Lower lobe of right lung (tissue), 2 donors: ENCODE results near the gene RPP30. TPM values are rescaled to one million over a fixed set of nuclear protein-coding genes. Genes with fewer than 3 reads are reported as not detected.
"Not testable (repeated sequence)": the region's sequence is repeated elsewhere in the genome, so short reads cannot be mapped to it uniquely, and the experiment has no call there.

Experiments
- ATAC-seq, 2 donors: fragments of 200-7000 bp; cut with Tn5 transposase; one replicate each; pipeline ENCODE4 v1.9.1; 2020 to 2022; ENCODE audit warnings: mild to moderate bottlenecking in 2 of 2, moderate library complexity in 2 of 2
- DNase-seq: peaks from one replicate; pipeline ENCODE4 v3.0.0-alpha.2; 2020
- H3K27ac ChIP-seq: fragments of 200-600 bp; one replicate; pipeline ENCODE4 v1.8.0; 2022
- H3K27me3 ChIP-seq: fragments of 200-600 bp; one replicate; pipeline ENCODE4 v1.8.0; 2022; ENCODE audit warnings: low read depth
- H3K36me3 ChIP-seq: fragments of 200-600 bp; one replicate; pipeline ENCODE4 v1.8.0; 2022; ENCODE audit warnings: mild to moderate bottlenecking
- H3K4me1 ChIP-seq: fragments of 200-600 bp; one replicate; pipeline ENCODE4 v1.8.0; 2022
- H3K4me3 ChIP-seq: fragments of 200-600 bp; one replicate; pipeline ENCODE4 v1.8.0; 2022; ENCODE audit warnings: mild to moderate bottlenecking
- H3K9me3 ChIP-seq: fragments of 200-600 bp; one replicate; pipeline ENCODE4 v1.8.0; 2022
- intact Hi-C: fragments of 100-400 bp; cut with DNase I; formaldehyde crosslinking; loops from one replicate; pipeline ENCODE4 v1.11.0; 2022
- total RNA-seq: library from RNA; stranded (reverse); fragmentation: NEBNext Ultra II Directional; extraction: Animal tissue kit (Norgen Biotek cat#: 25700); gene quantifications from one replicate; pipeline ENCODE4 v1.2.1, GENCODE V29; 2021
- TF ChIP-seq, protein P1 (sequence below): fragments of 200-600 bp; IDR thresholded peaks from one replicate; pipeline ENCODE4 v1.8.0; 2022; ENCODE audit warnings: antibody characterized with exemption, mild to moderate bottlenecking
- donor health status: DM: no; HTN: yes; CAD: no; lungs with severe emphysema.

RPP30 gene
- total RNA-seq, 1 donor from 2014 or later = 28.2 TPM

DNA sequence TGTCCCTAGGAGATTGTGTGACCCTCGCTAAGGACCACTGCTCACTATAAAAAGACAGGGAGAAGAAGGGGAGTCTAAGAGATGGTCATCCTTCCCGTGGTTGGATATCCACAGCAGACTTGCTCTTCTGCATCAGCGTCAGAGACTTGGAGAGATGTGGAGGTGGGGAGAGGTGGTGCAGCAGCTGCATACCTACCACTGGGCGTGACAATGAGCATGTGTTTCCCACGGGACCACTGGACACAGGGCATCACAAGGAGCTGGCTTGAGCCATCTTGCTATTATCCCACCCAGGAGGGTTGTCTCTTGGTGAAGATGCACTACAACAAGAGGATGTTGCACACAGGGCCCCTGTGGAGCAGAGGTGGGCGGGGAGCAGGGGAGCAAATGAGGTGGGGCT, 67.9 kb downstream of the RPP30 start:
- Histone ChIP-seq H3K36me3 (no peaks in the 10 kb centered on the region), H3K4me3 (no peak overlapping the region), H3K9me3 (no peaks in the 10 kb centered on the region), H3K4me1 (peaks cover 7% of the 10 kb centered on the region), H3K27me3 (no peaks in the 10 kb centered on the region), H3K27ac (no peak overlapping the region)
- TF ChIP-seq, protein P1, sequence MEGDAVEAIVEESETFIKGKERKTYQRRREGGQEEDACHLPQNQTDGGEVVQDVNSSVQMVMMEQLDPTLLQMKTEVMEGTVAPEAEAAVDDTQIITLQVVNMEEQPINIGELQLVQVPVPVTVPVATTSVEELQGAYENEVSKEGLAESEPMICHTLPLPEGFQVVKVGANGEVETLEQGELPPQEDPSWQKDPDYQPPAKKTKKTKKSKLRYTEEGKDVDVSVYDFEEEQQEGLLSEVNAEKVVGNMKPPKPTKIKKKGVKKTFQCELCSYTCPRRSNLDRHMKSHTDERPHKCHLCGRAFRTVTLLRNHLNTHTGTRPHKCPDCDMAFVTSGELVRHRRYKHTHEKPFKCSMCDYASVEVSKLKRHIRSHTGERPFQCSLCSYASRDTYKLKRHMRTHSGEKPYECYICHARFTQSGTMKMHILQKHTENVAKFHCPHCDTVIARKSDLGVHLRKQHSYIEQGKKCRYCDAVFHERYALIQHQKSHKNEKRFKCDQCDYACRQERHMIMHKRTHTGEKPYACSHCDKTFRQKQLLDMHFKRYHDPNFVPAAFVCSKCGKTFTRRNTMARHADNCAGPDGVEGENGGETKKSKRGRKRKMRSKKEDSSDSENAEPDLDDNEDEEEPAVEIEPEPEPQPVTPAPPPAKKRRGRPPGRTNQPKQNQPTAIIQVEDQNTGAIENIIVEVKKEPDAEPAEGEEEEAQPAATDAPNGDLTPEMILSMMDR = no peak
- DNase-seq (no peak), ATAC-seq (no peak)
- intact Hi-C loops = no loop called here

DNA sequence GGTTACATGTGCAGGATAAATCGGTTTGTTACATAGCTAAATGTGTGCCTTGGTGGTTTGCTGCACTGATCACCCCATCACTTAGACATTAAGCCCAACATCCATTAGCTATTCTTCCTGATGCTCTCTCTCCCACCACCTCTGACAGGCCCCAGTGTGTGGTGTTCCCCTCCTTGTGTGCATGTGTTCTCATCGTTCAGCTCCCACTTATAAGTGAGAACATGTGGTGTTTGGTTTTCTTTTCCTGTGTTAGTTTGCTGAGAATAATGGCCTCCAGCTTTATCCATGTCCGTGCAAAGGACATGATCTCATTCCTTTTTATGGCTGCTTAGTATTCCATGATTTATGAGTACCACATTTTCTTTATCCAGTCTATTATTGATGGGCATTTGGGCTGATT, 71.2 kb downstream of the RPP30 start:
- H3K4me3 ChIP-seq, DNase-seq, H3K27ac ChIP-seq, intact Hi-C loops, H3K27me3 ChIP-seq, ATAC-seq, H3K36me3 ChIP-seq, H3K9me3 ChIP-seq, H3K4me1 ChIP-seq: not testable (repeated sequence)

DNA sequence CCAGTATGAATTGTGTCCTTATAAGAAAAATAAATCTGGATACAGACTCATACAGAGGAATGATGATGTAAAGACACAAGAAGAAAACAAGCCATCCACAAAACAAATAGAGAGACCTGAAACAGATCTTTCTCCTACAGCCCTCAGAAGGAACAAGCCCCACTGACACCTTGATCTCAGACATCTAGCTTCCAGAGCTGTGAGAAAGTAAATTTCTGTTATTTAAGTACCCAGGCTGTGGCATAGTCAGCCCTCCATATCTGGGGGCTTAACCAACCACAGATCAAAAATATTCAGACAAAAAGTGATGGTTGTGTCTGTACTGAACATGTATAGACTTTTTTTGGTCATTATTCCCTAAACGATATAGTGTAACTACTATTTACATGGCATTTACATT, 73.0 kb downstream of the RPP30 start:
- Histone ChIP-seq H3K4me1 (no peaks in the 10 kb centered on the region), H3K36me3 (no peaks in the 10 kb centered on the region), H3K27me3 (no peaks in the 10 kb centered on the region), H3K4me3 (no peak overlapping the region), H3K9me3 (no peaks in the 10 kb centered on the region), H3K27ac (no peak overlapping the region)
- intact Hi-C loops = no loop called here
- TF ChIP-seq, protein P1 = no peak
- no peak for ATAC-seq
- DNase-seq = no peak

DNA sequence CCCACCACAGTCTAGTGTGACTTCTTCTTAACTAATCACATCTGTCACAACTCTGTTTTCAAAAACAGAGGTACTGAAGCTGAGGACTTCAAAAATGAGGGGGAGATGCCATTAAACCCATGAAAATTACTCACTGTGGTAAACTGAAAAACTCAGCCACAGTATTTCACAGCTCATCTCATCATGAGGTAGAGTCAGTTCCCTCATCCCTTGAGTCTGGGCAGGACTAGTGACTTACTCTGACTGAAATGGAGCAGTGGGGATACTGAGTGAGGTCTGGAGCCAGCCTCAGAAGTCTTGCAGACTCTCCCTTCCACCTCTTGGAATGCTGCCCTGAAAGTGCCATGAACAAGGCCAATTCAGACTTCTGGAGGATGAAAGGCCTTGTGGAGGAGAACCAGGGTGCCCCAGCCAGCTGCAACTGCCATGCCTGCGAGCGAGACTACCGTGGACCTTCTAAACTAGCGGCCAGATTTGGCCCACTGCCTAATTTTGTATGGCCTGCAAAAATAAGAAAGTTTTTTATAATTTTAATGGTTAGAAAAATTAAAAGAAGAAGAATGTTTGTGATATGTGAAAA, 73.8 kb downstream of the RPP30 start:
- no peak for DNase-seq
- TF ChIP-seq, protein P1 = no peak
- no peaks in the 10 kb centered on the region for H3K27me3 ChIP-seq
- no peaks in the 10 kb centered on the region for H3K36me3 ChIP-seq
- H3K4me1 ChIP-seq = no peaks in the 10 kb centered on the region
- H3K9me3 ChIP-seq = no peaks in the 10 kb centered on the region
- H3K4me3 ChIP-seq = no peak overlapping the region
- no peak for ATAC-seq
- H3K27ac ChIP-seq = no peak overlapping the region
- intact Hi-C loops = no loop called here

DNA sequence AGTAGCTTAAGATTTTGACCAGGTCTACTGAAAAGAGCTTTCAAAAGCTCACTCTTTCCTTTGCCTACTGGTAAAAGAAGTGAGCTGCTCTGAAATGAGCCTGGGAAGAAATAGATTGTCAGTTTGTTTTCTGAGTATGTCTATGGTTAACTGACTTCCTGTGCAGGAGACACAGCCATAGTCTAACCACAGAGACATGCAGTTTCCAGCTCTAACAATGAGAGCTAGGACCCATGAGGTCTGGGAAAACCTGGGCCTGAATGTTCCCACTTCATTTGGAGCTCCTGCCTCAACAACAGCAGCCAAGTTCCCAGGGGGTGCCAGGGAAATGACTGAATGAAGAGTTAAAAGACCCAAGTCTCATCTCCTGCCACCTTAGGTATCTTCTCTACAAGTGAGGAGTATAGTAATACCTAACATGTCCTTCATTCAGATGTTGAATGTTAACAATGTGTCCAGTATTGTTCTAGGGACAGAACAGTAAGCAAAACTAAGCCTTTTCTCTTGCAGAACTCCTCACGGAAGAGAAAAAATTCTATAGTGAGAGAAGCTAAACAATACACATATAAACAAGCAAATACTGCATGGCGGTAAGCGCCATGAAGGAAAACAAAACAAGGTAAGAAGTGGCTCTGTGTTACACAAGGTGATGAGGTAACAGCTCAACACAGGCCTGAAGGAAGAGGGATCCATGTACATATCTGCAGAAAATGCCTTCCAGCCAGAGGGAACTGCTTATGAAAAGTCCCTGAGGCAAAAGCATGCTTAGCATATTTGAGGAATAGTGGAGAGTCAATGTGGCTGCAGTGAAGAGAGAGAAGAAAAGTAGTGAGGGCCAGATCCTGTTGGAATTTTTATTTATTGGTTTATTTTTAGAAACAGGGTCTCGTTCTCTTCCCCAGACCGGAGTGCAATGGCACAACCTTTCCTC, 75.5 kb downstream of the RPP30 start:
- intact Hi-C loops = no loop called here
- no peak for DNase-seq
- Histone ChIP-seq H3K9me3 (no peaks in the 10 kb centered on the region), H3K4me3 (no peak overlapping the region), H3K36me3 (no peaks in the 10 kb centered on the region), H3K27ac (no peak overlapping the region), H3K4me1 (no peaks in the 10 kb centered on the region), H3K27me3 (no peaks in the 10 kb centered on the region)
- no peak for ATAC-seq
- TF ChIP-seq, protein P1 = no peak

Other genes with a start within 250 kb of the RPP30 start
- 0.32 TPM for gene HTR7, start 13.9 kb upstream of the RPP30 start, total RNA-seq
- 47.5 TPM for gene ANKRD1, start 49.1 kb downstream of the RPP30 start, total RNA-seq